K562 (cell line): ENCODE measurements around the gene PDE11A. TPM values are rescaled to one million over a fixed set of nuclear protein-coding genes. Genes with fewer than 3 reads are reported as not detected.

Experiments
- CREB1 ChIP-seq, 2 experiments: sonication (generic) in 1 of 2; formaldehyde crosslinking in 1 of 2; IDR thresholded peaks; 2 replicates each; pipeline versions ENCODE4 v1.6.1 to v1.8.0; 2012 to 2022; ENCODE audit warnings: inconsistent platforms in 1 of 2, mild to moderate bottlenecking in 1 of 2, missing genetic modification reagents in 1 of 2, moderate library complexity in 1 of 2
- HSF4 ChIP-seq: fragments of 250-450 bp; sonication (Bioruptor Pico); IDR thresholded peaks from 2 replicates; pipeline ENCODE4 v2.1.2; 2022; ENCODE audit warnings: mild to moderate bottlenecking, moderate library complexity, borderline replicate concordance
- KDM1A ChIP-seq, 2 experiments: fragments of 450-650 bp; IDR thresholded peaks; 2 replicates each; pipeline ENCODE4 v1.6.1; 2016; ENCODE audit warnings: mild to moderate bottlenecking in 2 of 2
- LEF1 ChIP-seq: fragments of 450-650 bp; IDR thresholded peaks from 2 replicates; pipeline ENCODE4 v1.6.1; 2016; ENCODE audit warnings: mild to moderate bottlenecking
- SRSF9 ChIP-seq: fragments of 200-400 bp; formaldehyde crosslinking; IDR thresholded peaks from 2 replicates; pipeline ENCODE4 v1.6.1; 2017; ENCODE audit warnings: low read depth, low read length, borderline replicate concordance
- ZNF140 ChIP-seq: fragments of 250-450 bp; sonication (Bioruptor Pico); IDR thresholded peaks from 2 replicates; pipeline ENCODE4 v1.8.0; 2021; ENCODE audit warnings: moderate library complexity, mild to moderate bottlenecking, inconsistent platforms
- ZNF436 ChIP-seq: fragments of 250-450, 450-650 bp; sonication (Bioruptor Pico); formaldehyde crosslinking; IDR thresholded peaks from 2 replicates; pipeline ENCODE4 v1.7.0; 2020; ENCODE audit warnings: mild to moderate bottlenecking
- polyA plus RNA-seq, 8 experiments: library from polyadenylated mRNA; depleted of rRNA in 4 of 8; stranded (reverse) in 5 of 8; unstranded in 3 of 8; fragments of >200 nt; fragmentation: Nextera tagmentation in 2 of 8; fragmentation: Illumina TruSeq in 1 of 8; extraction: Ambion mirVana in 2 of 8; extraction: Trizol in 1 of 8; gene quantifications; 2 replicates each; pipeline versions ENCODE4 v1.2.1 to v1.2.3, GENCODE V29; 2011 to 2014; ENCODE audit warnings: inconsistent platforms in 1 of 8, missing spikeins in 1 of 8
- total RNA-seq, 7 experiments: library from RNA; depleted of rRNA in 6 of 7; stranded (reverse); fragments of >200 nt in 6 of 7; fragmentation: Illumina TruSeq in 2 of 7; extraction: Trizol in 2 of 7; gene quantifications; 2 replicates each; pipeline versions ENCODE4 v1.2.1 to v1.2.3, GENCODE V29; 2011 to 2021; ENCODE audit warnings: low replicate concordance in 1 of 7
- TF ChIP-seq, protein P1 (sequence below): fragments of 450-650 bp; IDR thresholded peaks from 2 replicates; pipeline ENCODE4 v1.6.1; 2016; ENCODE audit warnings: mild to moderate bottlenecking, moderate library complexity
- TF ChIP-seq, protein P2 (sequence below): IDR thresholded peaks from 2 replicates; pipeline ENCODE4 v1.6.1; 2012; ENCODE audit warnings: low read depth, low read length, improper control_type of control experiment, borderline replicate concordance

The PDE11A gene
- total and polyA plus RNA-seq, 9 of the 15 experiments (the other 6 are each of a cell fraction or from before 2014, with no cell fraction given), result 3.2 to 22.1 (median 5.7) TPM

DNA sequence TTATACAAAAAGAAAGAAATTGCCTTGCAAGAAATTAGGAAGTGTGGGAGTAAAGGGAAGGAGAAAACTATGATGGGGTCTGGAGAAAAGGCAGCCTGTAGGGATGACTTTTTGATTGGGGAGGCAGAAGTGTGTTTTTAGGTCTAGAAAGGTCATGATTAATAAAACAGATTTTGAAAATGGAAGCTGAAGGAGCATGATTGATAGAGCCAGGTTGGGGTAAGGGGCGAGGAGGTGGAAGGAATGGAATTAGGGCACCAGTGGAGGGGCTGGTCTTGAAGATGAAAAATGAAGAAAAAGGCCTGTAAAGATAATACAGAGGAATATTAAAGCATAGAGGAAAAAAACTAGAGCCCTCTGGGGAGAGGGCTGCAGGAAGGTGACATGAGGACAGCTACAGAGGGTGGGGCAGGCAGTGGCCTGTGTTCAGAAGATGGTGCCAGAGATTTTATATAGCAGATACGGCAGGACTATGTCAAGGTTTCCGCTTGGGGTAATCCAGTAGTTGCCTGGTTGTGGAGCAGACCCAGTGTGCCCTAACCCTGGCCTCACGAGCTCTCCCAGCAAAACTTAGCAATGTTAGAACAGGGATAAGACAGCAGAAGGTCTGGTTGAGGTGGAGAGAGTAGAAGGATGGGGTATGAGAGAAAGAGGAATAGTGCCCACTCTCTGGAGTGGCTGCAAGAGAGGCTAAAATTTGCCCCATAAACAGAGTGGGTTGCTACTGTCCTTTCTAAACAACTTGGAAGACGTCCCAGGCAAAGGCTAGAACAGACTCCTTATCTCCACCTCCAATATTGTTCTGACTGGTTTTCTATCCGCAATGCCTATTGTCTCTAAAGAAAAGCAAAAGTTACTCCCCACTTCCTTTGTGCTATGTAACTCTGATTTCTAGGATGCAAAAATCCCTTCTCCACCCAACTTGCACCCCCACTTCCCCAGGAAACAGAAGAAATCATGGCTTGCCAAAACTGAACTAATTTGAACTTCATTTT lies 392.7 kb downstream of the PDE11A start (continued):
- TF ChIP-seq, protein P1, sequence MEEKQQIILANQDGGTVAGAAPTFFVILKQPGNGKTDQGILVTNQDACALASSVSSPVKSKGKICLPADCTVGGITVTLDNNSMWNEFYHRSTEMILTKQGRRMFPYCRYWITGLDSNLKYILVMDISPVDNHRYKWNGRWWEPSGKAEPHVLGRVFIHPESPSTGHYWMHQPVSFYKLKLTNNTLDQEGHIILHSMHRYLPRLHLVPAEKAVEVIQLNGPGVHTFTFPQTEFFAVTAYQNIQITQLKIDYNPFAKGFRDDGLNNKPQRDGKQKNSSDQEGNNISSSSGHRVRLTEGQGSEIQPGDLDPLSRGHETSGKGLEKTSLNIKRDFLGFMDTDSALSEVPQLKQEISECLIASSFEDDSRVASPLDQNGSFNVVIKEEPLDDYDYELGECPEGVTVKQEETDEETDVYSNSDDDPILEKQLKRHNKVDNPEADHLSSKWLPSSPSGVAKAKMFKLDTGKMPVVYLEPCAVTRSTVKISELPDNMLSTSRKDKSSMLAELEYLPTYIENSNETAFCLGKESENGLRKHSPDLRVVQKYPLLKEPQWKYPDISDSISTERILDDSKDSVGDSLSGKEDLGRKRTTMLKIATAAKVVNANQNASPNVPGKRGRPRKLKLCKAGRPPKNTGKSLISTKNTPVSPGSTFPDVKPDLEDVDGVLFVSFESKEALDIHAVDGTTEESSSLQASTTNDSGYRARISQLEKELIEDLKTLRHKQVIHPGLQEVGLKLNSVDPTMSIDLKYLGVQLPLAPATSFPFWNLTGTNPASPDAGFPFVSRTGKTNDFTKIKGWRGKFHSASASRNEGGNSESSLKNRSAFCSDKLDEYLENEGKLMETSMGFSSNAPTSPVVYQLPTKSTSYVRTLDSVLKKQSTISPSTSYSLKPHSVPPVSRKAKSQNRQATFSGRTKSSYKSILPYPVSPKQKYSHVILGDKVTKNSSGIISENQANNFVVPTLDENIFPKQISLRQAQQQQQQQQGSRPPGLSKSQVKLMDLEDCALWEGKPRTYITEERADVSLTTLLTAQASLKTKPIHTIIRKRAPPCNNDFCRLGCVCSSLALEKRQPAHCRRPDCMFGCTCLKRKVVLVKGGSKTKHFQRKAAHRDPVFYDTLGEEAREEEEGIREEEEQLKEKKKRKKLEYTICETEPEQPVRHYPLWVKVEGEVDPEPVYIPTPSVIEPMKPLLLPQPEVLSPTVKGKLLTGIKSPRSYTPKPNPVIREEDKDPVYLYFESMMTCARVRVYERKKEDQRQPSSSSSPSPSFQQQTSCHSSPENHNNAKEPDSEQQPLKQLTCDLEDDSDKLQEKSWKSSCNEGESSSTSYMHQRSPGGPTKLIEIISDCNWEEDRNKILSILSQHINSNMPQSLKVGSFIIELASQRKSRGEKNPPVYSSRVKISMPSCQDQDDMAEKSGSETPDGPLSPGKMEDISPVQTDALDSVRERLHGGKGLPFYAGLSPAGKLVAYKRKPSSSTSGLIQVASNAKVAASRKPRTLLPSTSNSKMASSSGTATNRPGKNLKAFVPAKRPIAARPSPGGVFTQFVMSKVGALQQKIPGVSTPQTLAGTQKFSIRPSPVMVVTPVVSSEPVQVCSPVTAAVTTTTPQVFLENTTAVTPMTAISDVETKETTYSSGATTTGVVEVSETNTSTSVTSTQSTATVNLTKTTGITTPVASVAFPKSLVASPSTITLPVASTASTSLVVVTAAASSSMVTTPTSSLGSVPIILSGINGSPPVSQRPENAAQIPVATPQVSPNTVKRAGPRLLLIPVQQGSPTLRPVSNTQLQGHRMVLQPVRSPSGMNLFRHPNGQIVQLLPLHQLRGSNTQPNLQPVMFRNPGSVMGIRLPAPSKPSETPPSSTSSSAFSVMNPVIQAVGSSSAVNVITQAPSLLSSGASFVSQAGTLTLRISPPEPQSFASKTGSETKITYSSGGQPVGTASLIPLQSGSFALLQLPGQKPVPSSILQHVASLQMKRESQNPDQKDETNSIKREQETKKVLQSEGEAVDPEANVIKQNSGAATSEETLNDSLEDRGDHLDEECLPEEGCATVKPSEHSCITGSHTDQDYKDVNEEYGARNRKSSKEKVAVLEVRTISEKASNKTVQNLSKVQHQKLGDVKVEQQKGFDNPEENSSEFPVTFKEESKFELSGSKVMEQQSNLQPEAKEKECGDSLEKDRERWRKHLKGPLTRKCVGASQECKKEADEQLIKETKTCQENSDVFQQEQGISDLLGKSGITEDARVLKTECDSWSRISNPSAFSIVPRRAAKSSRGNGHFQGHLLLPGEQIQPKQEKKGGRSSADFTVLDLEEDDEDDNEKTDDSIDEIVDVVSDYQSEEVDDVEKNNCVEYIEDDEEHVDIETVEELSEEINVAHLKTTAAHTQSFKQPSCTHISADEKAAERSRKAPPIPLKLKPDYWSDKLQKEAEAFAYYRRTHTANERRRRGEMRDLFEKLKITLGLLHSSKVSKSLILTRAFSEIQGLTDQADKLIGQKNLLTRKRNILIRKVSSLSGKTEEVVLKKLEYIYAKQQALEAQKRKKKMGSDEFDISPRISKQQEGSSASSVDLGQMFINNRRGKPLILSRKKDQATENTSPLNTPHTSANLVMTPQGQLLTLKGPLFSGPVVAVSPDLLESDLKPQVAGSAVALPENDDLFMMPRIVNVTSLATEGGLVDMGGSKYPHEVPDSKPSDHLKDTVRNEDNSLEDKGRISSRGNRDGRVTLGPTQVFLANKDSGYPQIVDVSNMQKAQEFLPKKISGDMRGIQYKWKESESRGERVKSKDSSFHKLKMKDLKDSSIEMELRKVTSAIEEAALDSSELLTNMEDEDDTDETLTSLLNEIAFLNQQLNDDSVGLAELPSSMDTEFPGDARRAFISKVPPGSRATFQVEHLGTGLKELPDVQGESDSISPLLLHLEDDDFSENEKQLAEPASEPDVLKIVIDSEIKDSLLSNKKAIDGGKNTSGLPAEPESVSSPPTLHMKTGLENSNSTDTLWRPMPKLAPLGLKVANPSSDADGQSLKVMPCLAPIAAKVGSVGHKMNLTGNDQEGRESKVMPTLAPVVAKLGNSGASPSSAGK, result no peak
- no peak for TF ChIP-seq SRSF9
- no peak for TF ChIP-seq CREB1 (IDR thresholded peaks at IDR 0.05)
- no peak for TF ChIP-seq CREB1 (CRISPR knock-in tag; IDR thresholded peaks at IDR 0.05)
- peak; percentile 72 to 73; a peak in 3 of 4 replicates for TF ChIP-seq KDM1A (IDR thresholded peaks at IDR 0.05)
- no peak for TF ChIP-seq ZNF140 (CRISPR knock-in tag)
- peak; percentile 74 for TF ChIP-seq LEF1
- TF ChIP-seq ZNF436, result no peak
- TF ChIP-seq, protein P2, sequence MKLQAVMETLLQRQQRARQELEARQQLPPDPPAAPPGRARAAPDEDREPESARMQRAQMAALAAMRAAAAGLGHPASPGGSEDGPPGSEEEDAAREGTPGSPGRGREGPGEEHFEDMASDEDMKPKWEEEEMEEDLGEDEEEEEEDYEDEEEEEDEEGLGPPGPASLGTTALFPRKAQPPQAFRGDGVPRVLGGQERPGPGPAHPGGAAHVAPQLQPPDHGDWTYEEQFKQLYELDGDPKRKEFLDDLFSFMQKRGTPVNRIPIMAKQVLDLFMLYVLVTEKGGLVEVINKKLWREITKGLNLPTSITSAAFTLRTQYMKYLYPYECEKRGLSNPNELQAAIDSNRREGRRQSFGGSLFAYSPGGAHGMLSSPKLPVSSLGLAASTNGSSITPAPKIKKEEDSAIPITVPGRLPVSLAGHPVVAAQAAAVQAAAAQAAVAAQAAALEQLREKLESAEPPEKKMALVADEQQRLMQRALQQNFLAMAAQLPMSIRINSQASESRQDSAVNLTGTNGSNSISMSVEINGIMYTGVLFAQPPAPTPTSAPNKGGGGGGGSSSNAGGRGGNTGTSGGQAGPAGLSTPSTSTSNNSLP, result no peak
- no peak for TF ChIP-seq HSF4 (CRISPR knock-in tag)
